MCF 10A (cell line): ENCODE measurements around the gene VWA5B1. TPM values are rescaled to one million over a fixed set of nuclear protein-coding genes. Genes with fewer than 3 reads are reported as not detected.

Source experiments
- BruUV-seq: library from RNA; stranded (reverse); fragments of 400-500 nt; replicated peaks from 2 replicates; lab custom pipeline; 2021; lab: Mats Ljungman, UMichigan
- CTCF ChIA-PET: fragments of 300-600 bp; sonication (Branson Sonifier 250); formaldehyde crosslinking; extraction: SDS; loops from one replicate; lab custom pipeline; 2021; ENCODE audit warnings: antibody characterized with exemption, inconsistent platforms; lab: Yijun Ruan, JAX
- POLR2A ChIA-PET: fragments of 300-600, 350-650 bp; sonication (Branson Sonifier 250); formaldehyde crosslinking; extraction: SDS; loops from one replicate; lab custom pipeline; 2020; ENCODE audit warnings: antibody characterized with exemption, inconsistent platforms; lab: Yijun Ruan, JAX
- DNase-seq: peaks from one replicate; pipeline ENCODE4 v3.0.0-alpha.2; 2018; ENCODE audit not compliant: unreplicated experiment
- H3K27ac Mint-ChIP-seq: one replicate; pipeline ENCODE4 v1.8.0; 2022; ENCODE audit warnings: mild to moderate bottlenecking, low read depth, mixed read lengths; ENCODE audit not compliant: unreplicated experiment
- H3K27me3 Mint-ChIP-seq: one replicate; pipeline ENCODE4 v1.8.0; 2022; ENCODE audit warnings: mixed read lengths; ENCODE audit not compliant: insufficient read depth, unreplicated experiment
- H3K36me3 Mint-ChIP-seq: one replicate; pipeline ENCODE4 v1.8.0; 2022; ENCODE audit warnings: mild to moderate bottlenecking, moderate library complexity, mixed read lengths; ENCODE audit not compliant: insufficient read depth, unreplicated experiment
- H3K4me1 Mint-ChIP-seq: one replicate; pipeline ENCODE4 v1.8.0; 2022; ENCODE audit warnings: mixed read lengths; ENCODE audit not compliant: insufficient read depth, unreplicated experiment
- H3K4me3 Mint-ChIP-seq: one replicate; pipeline ENCODE4 v1.8.0; 2022; ENCODE audit warnings: mild to moderate bottlenecking, moderate library complexity, mixed read lengths; ENCODE audit not compliant: unreplicated experiment
- H3K9me3 Mint-ChIP-seq: one replicate; pipeline ENCODE4 v1.8.0; 2022; ENCODE audit warnings: mixed read lengths; ENCODE audit not compliant: unreplicated experiment
- CTCF ChIP-seq: fragments of 200-600 bp; IDR thresholded peaks from one replicate; pipeline ENCODE4 v1.8.0; 2022; ENCODE audit warnings: antibody characterized with exemption, mild to moderate bottlenecking; ENCODE audit not compliant: unreplicated experiment
- intact Hi-C: fragments of 100-400 bp; cut with micrococcal nuclease; formaldehyde crosslinking; loops from 2 replicates; pipeline ENCODE4 v1.14.1; 2022
- total RNA-seq: library from RNA; stranded (reverse); gene quantifications from 2 replicates; pipeline ENCODE4 v1.2.3, GENCODE V29; 2022

The VWA5B1 gene
- total RNA-seq, 1 experiment from 2014 or later, result not detected

- CTCF ChIA-PET, result no interaction called here
Observed at GRCh38 chr1:20402585-20403422, 112.1 kb downstream of the VWA5B1 start.

GRCh38 chr1:20403423-20404145, 112.9 kb downstream of the VWA5B1 start:
- ChIA-PET CTCF (interaction anchor here (0.5 to 0.6 kb wide), 2 partner anchors 79 to 87 kb away, joined by 3 to 4 read pairs; no protein-coding TSS in a partner anchor), POLR2A (no interaction called here)
- Mint-ChIP-seq H3K27ac (no peak overlapping the region), H3K36me3 (no peaks in the 10 kb centered on the region), H3K9me3 (no peaks in the 10 kb centered on the region), H3K4me3 (no peak overlapping the region), H3K27me3 (peaks cover 30% of the 10 kb centered on the region), H3K4me1 (peaks cover 6% of the 10 kb centered on the region)
- no peak for DNase-seq
- no peak for TF ChIP-seq CTCF
- BruUV-seq, result no TSS peak
- intact Hi-C loops, result no loop called here

More at GRCh38 chr1:20402585-20403422, 112.1 kb downstream of the VWA5B1 start:
- Mint-ChIP-seq H3K9me3 (no peaks in the 10 kb centered on the region), H3K4me3 (no peak overlapping the region), H3K27me3 (peaks cover 37% of the 10 kb centered on the region), H3K27ac (no peak overlapping the region), H3K4me1 (peaks cover 6% of the 10 kb centered on the region), H3K36me3 (no peaks in the 10 kb centered on the region)
- intact Hi-C loops, result no loop called here
- POLR2A ChIA-PET, result no interaction called here
- BruUV-seq, result no TSS peak
- DNase-seq, result no peak
- TF ChIP-seq CTCF, result no peak

- DNase-seq, result no peak
- Mint-ChIP-seq H3K36me3 (no peaks in the 10 kb centered on the region), H3K4me1 (peaks cover 6% of the 10 kb centered on the region), H3K4me3 (no peak overlapping the region), H3K27ac (no peak overlapping the region), H3K27me3 (peaks cover 21% of the 10 kb centered on the region), H3K9me3 (no peaks in the 10 kb centered on the region)
- POLR2A ChIA-PET, result no interaction called here
- CTCF ChIA-PET, result no interaction called here
- TF ChIP-seq CTCF, result no peak
- intact Hi-C loops, result no loop called here
- BruUV-seq, result no TSS peak
Observed at GRCh38 chr1:20404466-20404865, 113.8 kb downstream of the VWA5B1 start.

Other genes starting within 250 kb of the VWA5B1 start
- not detected in 2 replicates for gene PLA2G5, start 220.7 kb upstream of the VWA5B1 start, total RNA-seq
- gene PLA2G2D, start 171.3 kb upstream of the VWA5B1 start, total RNA-seq, result not detected in 2 replicates
- gene PLA2G2F, start 151.6 kb upstream of the VWA5B1 start, total RNA-seq, result not detected in 2 replicates
- gene UBXN10, start 104.8 kb upstream of the VWA5B1 start, total RNA-seq, result not detected in 2 replicates
- gene PLA2G2C, start 104.4 kb upstream of the VWA5B1 start, total RNA-seq, result not detected in 2 replicates
- gene CAMK2N1, start 195.3 kb downstream of the VWA5B1 start, total RNA-seq, result 4.9 and 9.7 TPM in 2 replicates
- 23.4 and 29.9 TPM in 2 replicates for gene MUL1, start 217.3 kb downstream of the VWA5B1 start, total RNA-seq